Suprapubic skin (tissue), 3 donors: ENCODE results near the gene LIPK.

Source experiments
- CTCF ChIP-seq, 2 donors: fragments of 200-600 bp in 1 of 2; fragments of 450-650 bp in 1 of 2; sonication (generic) in 1 of 2; IDR thresholded peaks; one replicate each; pipeline ENCODE4 v1.5.1; 2016 to 2019; ENCODE audit warnings: antibody characterized with exemption in 2 of 2, mild to moderate bottlenecking in 1 of 2, moderate library complexity in 1 of 2
- EP300 ChIP-seq: sonication (generic); formaldehyde crosslinking; IDR thresholded peaks from one replicate; pipeline ENCODE4 v1.6.1; 2017; ENCODE audit warnings: antibody characterized with exemption
- POLR2A ChIP-seq, 2 donors: fragments of 450-650 bp; IDR thresholded peaks; one replicate each; pipeline ENCODE4 v1.6.1; 2017; ENCODE audit warnings: antibody characterized with exemption in 2 of 2, mild to moderate bottlenecking in 2 of 2, moderate library complexity in 2 of 2

- TF ChIP-seq CTCF (IDR thresholded peaks at IDR 0.05) (no peak), EP300 (no peak), POLR2A (IDR thresholded peaks at IDR 0.05) (no peak)
These were observed 1.5 kb downstream of the LIPK start for GRCh38 chr10:88707429-88708155.
